ENCODE measurements around the gene MAP1S.
"Not testable (repeated sequence)": the region's sequence is repeated elsewhere in the genome, so short reads cannot be mapped to it uniquely, and the experiment has no call there.

MAP1S gene

GRCh38 chr19:17767559-17767958 is 48.3 kb downstream of the MAP1S start:
- no peak for TF ChIP-seq CTCF (IDR thresholded peaks at IDR 0.05; ENCODE audit: control insufficient read depth, extremely low read depth, insufficient read depth)
- no peak overlapping the region for H3K4me3 ChIP-seq (ENCODE audit: low read depth, low read length)
- DNase-seq (ENCODE audit: low read depth): no peak

GRCh38 chr19:17770613-17771012 is 51.3 kb downstream of the MAP1S start:
- no peak for TF ChIP-seq CTCF (IDR thresholded peaks at IDR 0.05; ENCODE audit: control insufficient read depth, extremely low read depth, insufficient read depth)
- DNase-seq (ENCODE audit: low read depth): no peak
- no peak overlapping the region for H3K4me3 ChIP-seq (ENCODE audit: low read depth, low read length)

GRCh38 chr19:17772172-17772571 is 52.9 kb downstream of the MAP1S start:
- DNase-seq (ENCODE audit: low read depth): no peak
- H3K4me3 ChIP-seq (ENCODE audit: low read depth, low read length): no peak overlapping the region
- no peak for TF ChIP-seq CTCF (IDR thresholded peaks at IDR 0.05; ENCODE audit: control insufficient read depth, extremely low read depth, insufficient read depth)

GRCh38 chr19:17775245-17775927 is 56.1 kb downstream of the MAP1S start:
- H3K4me3 ChIP-seq (ENCODE audit: low read depth, low read length): no peak overlapping the region
- no peak for DNase-seq (ENCODE audit: low read depth)
- TF ChIP-seq CTCF (IDR thresholded peaks at IDR 0.05; ENCODE audit: control insufficient read depth, extremely low read depth, insufficient read depth): peak; percentile 76

- no peak for DNase-seq (ENCODE audit: low read depth)
- TF ChIP-seq CTCF (IDR thresholded peaks at IDR 0.05; ENCODE audit: control insufficient read depth, extremely low read depth, insufficient read depth): no peak
- H3K4me3 ChIP-seq (ENCODE audit: low read depth, low read length): no peak overlapping the region
These were observed 56.9 kb downstream of the MAP1S start for GRCh38 chr19:17775991-17776803.

- not testable (repeated sequence) for DNase-seq (ENCODE audit: low read depth); H3K4me3 ChIP-seq (ENCODE audit: low read depth, low read length)
These were observed 58.6 kb downstream of the MAP1S start for GRCh38 chr19:17777840-17778239.

GRCh38 chr19:17778251-17778967 is 59.1 kb downstream of the MAP1S start:
- no peak for TF ChIP-seq CTCF (IDR thresholded peaks at IDR 0.05; ENCODE audit: control insufficient read depth, extremely low read depth, insufficient read depth)
- H3K4me3 ChIP-seq (ENCODE audit: low read depth, low read length): no peak overlapping the region

More at GRCh38 chr19:17778251-17778967, 59.1 kb downstream of the MAP1S start:
- no peak for DNase-seq (ENCODE audit: low read depth)
